Left colon (tissue), 2 donors: ENCODE data around the gene ZNF774. TPM values are rescaled to one million over a fixed set of nuclear protein-coding genes. Genes with fewer than 3 reads are reported as not detected.
"Not testable (repeated sequence)": the region's sequence is repeated elsewhere in the genome, so short reads cannot be mapped to it uniquely, and the experiment has no call there.

Experiments
- ATAC-seq: fragments of 200-7000 bp; cut with Tn5 transposase; one replicate; pipeline ENCODE4 v1.9.1; 2020; ENCODE audit warnings: mild to moderate bottlenecking, moderate library complexity
- DNase-seq, 2 donors: peaks; one replicate each; pipeline ENCODE4 v3.0.0-alpha.2; 2020
- intact Hi-C, 2 donors: fragments of 100-400 bp; cut with DNase I in 1 of 2; cut with micrococcal nuclease in 1 of 2; formaldehyde crosslinking; loops; one replicate each; pipeline versions ENCODE4 v1.11.2 to v1.14.0; 2022; cut with DNase I, micrococcal nuclease
- long read RNA-seq: library from polyadenylated mRNA; unstranded; transcript quantifications from one replicate; pipeline ENCODE4 v2.0.0, GENCODE V29; 2021
- total RNA-seq, 2 donors: library from RNA; stranded (reverse); fragmentation: NEBNext Ultra II Directional; extraction: Animal tissue kit (Norgen Biotek cat#: 25700); gene quantifications; one replicate each; pipeline ENCODE4 v1.2.1, GENCODE V29; 2021
- donor health status: DM: no; HTN: no; CAD: no.
- donor health status: DM: yes; HTN: yes; CAD: no.

Gene ZNF774
- total RNA-seq, result 10 to 100 TPM; 14.7 to 21.2 TPM
- long read RNA-seq, partial matches to known transcripts, result 0 of 6 reads
- long read RNA-seq, other reads (novel, unspliced or antisense), result 4 of 6 reads

DNA sequence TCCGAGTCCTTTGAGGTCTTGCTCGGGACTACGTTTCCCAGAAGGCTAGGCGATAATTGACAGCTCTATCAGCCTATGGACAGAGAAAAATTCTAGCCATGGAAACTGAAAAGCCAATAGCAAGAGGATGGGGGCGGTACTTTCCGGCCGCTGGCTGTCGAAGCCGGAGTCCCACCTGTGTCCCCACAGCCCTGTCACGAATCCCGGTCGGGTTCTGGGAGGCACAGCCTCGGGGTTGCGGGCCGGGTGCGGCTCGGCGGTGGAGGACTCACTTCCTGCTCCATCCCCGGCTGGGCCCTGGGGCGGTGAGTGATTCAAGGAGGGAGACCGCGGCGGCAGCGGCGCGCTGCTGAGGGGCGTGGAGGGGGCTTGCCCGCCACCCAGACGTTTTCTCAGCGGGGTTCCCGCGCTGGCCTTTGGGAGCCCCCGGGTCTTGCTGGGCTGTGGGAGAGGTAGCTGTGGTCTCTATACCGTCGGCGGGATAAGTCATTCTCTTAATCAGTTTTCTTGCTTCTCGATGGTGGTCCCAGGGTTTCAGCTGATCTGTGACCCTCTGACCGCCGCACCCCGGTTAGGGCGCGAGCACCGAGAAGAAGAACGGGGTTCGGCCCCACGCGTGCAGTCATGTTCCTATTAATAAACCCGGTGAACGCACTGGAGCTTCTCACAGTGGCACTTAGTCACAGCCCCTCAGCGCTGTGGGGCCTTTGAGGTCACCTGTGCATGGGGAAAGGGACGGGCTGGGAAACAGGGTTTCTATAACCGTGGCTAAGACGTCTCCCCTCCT, at the start of gene ZNF774:
Gene ZNF774 (plus strand): TSS at position 178 of the 787 bp plus-strand sequence. CDS start 2,377 bp downstream, outside the sequence.
- peak; percentile 97 for ATAC-seq
- DNase-seq, result peak; percentile 95 to 96
- intact Hi-C loops, result no loop called here

DNA sequence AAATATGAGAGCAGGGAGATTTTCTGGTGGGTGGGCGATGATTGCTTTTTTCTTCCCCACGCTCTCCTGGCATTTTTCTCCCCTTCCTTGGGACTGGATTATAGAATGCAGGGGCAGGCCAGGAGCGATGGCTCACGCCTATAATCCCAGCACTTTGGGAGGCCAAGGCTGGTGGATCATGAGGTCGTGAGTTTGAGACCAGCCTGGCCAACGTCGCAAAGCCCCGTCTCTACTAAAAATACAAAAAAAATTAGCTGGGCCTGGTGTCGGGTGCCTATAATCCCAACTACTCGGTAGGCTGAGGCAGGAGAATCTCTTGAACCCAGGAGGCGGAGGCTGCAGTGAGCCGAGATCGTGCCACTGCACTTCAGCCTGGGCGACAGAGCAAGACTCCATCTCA, 46.7 kb upstream of the ZNF774 start:
- DNase-seq, ATAC-seq: not testable (repeated sequence)

DNA sequence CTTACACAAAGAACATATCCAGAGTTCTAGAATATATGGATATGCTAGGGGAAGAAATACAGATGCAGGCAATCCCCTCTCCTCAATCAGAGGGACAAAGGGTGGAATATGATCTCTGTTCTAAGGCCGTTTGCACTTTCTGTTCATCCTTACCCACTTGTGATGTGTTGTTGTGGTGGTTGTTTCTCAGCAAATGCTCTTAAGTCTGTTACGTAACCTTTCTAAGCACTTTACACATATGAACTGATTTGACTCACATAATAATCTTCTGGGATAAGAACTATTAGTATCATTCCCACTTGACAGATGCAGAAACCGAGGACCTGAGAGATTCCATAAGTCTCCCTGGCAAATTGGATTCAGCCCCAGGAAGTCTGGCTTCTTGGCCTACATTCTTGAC, 46.2 kb upstream of the ZNF774 start:
- intact Hi-C loops, result no loop called here
- no peak for ATAC-seq
- no peak for DNase-seq

More for the DNA sequence above, 46.7 kb upstream of the ZNF774 start:
- intact Hi-C loops, result not testable (repeated sequence)

DNA sequence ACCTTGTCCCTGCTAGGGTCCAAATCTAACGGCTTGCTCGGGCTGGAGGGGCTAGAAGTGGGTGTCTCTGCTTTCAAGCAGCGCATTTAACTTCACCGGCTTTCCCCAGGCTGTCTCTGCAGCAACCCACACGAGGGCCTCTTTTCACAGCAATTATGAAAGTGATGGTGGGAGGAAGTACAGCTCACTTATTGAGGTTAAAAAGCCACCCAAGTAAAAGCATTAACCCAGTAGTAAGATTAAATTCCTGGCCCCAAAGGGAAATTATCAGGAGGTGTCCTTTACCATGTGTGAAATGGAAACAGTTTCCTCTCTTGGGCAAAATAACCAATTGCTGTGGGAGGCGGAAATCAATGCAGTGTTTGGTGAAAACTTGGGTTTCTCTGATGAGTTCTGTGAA, 45.5 kb upstream of the ZNF774 start:
- ATAC-seq (no peak), DNase-seq (no peak)
- intact Hi-C loops, result no loop called here

DNA sequence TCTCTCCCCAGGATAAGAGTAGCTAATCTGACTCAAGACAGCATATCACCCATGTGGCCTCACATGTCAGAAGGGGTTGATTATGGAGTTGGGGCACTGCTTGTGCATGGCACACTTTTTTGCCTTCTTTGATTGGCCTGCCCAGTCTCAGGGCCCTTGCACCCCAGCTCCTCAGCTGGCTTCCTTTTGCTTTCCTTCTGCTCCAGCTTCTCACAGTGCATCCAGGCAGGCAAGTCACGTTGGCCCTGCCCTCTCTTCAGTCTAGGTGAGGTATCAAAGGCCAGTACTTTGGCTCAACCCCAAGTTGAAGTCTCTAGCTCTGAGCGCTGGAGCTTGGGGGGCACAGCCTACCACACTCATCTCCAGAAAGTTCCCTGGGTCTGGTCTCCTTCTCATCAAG, 44.4 kb upstream of the ZNF774 start:
- ATAC-seq (no peak), DNase-seq (no peak)
- intact Hi-C loops, result no loop called here

DNA sequence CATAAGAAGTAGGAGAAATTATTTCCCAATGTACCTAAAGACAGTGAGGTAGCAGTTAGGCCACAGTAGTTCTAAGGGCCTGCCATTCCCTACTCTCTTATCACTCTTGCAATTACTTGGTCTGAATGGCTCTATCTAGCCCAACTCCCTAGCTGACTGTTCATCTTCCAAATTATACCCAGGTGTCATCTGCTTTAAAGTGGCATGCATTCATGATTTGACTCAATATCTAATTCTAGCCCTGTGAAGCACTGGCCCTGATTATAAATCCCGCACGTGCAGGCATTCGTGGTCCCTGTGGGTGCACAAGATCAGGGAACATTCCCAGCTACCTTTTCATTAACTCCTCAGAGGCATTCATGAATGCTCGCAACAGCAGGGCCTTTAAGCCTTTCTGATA, 43.1 kb upstream of the ZNF774 start:
- ATAC-seq (no peak), DNase-seq (no peak)
- intact Hi-C loops, result no loop called here

DNA sequence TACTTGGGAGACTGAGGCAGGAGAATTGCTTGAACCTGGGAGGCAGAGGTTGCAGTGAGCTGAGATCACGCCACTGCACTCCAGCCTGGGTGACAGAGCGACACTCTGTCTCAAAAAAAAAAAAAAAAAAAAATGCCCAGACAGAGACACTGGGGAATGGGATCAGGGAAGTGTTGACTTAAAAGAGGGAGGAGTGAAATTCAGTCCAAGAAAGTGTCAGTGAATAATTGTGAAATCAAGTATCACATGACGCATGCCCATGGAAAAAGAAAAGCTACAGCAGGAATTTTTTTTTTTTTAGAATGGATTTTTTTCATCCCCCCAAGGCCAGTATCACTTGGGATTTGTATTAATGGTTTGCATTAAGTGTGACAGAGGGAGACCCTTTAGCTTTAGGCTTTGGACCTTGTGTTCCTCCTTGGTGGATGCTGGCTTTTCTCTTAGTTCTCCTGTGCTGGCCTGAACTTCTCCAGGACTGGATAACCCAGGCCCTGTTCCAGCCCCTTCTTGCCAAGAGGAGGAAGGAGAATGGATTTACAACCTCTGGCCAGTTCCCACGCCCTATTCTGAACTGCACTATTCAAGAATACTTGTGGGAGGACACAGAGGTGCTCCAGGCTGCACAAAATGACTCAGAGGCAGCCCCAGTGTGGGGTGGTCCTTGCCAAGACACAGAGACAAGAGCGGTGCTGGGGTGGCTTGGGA, 36.7 kb upstream of the ZNF774 start:
- intact Hi-C loops, result no loop called here
- peak; percentile 71 to 94 for DNase-seq
- ATAC-seq, result peak; percentile 86

DNA sequence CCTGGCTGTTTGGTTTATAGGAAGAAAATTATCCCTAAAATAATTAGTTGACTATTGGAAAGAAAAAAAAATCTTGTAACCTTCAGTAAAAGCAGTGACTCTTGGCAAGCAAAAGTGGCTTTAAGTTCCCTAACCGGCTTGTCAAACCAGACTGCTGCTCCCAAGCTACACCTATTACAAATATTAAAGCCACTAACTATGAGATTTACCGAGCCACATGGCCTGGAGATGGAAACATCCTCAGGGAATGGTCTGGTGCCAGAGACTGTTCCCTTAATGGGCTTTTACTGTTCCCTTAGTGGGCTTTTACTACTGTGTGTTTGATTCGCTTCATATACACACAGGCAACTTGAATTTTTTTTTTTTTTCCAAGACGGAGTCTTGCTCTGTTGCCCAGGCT, 35.9 kb upstream of the ZNF774 start:
- intact Hi-C loops, result loop anchor here in 1 of 2 donors (2.0 kb wide), 1 partner anchor 167 kb away; no protein-coding TSS in a partner anchor
- ATAC-seq (peak; percentile 29), DNase-seq (no peak)

DNA sequence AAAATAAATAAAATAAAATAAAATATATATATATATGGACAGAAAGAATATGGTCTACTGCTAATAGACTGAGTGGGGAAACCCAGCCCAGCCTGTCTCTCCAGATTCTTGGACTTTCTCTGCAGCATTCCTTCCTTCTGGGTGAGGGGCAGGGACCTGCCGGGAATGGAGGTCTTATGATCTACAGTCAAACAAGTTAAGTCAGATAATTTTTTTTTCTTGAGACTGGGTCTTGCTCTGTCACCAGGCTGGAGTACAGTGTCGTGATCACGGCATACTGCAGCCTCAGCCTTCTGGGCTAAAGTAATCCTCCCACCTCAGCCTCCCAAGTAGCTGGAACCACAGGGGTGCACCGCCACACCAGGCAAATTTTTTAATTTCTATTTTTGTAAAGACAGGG, 33.5 kb upstream of the ZNF774 start:
- intact Hi-C loops, result no loop called here
- DNase-seq (no peak), ATAC-seq (no peak)

DNA sequence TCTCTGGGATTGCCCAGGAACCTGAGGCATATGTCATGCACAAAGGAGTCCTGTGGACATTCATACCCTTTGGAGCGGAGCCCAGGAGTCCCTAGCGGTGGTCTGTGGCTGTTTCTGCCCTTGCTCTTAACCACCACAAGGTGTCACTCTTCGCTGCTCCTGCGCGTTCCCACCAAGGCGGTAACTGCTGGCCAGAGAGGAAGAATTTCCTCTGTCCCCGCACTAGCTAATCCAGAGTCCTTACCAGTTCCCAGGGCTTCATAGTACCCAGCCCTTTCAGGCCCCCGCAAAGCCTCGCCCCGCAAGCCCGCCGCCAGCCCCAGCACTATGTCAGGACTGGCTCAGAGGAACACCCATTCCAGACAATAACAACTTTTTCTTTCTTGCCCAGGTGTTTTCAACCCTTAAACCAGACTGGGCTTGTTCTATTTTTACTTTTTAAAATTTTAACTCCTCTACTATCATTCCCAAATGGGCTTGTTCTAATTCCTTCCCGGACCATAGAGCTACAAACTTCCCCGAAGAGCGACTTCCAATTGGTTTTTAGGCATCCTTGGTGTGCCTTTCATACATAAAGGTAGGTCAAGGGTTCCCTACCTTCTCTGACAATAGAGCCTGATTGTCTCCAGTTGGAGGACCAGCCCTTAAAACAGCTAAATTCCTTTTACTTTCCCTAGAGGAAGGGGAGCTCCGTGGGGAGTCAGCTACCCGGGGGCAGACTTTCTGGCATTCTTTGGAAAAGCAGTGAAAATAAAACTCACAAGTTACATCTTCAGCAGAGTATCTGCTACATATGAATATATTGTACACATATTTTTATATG, 31.8 kb upstream of the ZNF774 start:
- intact Hi-C loops, result no loop called here
- ATAC-seq (peak; percentile 84), DNase-seq (peak; percentile 73 to 77)

DNA sequence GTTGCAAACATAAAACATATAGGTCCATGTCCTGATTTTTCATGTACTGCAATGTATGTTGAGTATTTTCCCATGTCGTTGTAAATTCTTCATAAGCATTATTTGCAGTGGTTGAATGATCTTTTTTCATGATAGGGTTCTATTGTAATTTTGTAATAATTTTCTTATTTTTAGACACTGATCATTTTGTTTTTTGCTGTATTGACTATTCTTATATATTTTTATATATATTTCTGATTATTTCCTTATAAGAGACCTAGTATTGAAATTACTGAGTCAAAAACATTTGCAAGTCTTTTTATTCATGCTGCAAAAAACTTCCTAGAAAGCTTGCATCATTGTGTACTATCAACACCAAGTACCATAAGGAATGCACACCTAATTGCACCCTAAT, 31.2 kb upstream of the ZNF774 start:
- ATAC-seq (no peak), DNase-seq (no peak)
- intact Hi-C loops, result no loop called here

DNA sequence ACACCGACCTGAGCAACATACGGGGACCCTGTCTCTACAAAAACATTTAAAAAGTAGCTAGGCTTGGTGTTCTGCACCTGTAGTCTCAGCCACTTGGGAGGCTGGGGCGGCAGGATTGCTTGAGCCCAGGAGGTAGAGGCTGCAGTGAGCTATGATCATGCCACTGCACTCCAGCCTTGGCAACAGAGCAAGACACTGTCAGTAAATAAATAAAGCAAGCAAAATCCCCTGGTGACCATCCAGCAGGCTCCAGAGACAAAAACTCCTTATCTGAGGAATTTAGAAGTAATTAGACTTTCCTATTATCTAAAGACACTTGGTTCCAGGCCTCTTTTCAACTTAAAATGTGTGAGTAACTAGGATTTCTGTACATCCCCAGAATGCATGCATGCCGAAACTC, 29.5 kb upstream of the ZNF774 start:
- no peak for ATAC-seq
- no peak for DNase-seq
- intact Hi-C loops, result no loop called here

DNA sequence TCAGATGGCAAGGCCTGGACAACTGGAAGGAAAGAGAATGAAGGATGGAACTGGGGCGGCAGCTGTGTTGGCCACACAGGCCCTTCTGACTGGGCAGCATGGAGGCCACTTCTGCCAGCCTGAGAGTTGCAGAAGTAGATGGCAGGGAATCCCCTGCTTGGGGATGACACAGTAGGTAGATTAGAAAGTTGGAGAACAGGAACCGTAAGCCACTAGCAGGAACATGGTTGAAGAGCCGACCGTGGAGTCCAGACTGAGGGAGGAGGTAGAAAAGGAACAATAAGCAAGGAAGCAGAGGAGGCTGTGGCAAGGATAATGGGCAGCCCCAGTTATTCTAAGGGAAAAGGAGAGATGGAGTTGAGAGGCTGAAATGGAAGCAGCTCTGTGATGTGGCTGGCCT, 26.4 kb upstream of the ZNF774 start:
- DNase-seq (no peak), ATAC-seq (no peak)
- intact Hi-C loops, result no loop called here

DNA sequence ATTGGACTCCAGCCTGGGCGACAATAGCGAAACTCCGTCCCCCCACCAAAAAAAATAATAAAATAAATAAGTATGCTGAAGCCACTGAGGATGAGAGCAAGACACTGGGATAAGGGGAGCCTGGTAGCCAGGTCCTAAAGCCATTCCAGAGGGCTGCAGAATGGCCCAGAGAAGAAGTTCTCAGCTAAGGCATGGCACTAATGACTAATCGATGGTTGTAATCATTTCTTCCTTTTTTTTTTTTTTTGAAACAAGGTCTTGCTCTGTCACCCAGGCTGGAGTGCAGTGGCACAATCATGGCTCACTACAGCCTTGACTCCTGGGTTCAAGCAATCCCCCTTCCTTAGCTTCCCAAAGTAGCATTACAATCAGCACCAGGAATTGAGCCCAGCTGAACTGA, 25.6 kb upstream of the ZNF774 start:
- intact Hi-C loops, result no loop called here
- DNase-seq (no peak), ATAC-seq (no peak)

DNA sequence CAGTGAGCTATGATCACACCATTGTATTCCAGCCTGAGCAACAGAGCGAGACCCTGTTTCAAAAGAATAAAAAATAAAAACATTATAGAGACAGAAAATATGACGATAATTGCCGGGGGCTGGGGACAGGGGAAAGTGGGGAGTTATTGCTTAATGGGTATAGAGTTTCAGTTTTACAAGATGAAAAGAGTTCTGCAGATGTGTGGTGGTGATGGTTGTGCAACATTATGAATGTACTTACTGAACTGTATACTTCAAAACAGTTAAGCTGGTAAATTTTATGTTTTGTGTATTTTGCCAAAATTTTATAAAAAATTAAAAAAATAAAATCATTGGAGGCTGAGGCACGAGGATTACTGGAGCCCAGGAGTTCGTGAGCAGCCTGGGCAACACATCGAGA, 24.8 kb upstream of the ZNF774 start:
- DNase-seq, result no peak
- ATAC-seq, result no peak
- intact Hi-C loops, result no loop called here

DNA sequence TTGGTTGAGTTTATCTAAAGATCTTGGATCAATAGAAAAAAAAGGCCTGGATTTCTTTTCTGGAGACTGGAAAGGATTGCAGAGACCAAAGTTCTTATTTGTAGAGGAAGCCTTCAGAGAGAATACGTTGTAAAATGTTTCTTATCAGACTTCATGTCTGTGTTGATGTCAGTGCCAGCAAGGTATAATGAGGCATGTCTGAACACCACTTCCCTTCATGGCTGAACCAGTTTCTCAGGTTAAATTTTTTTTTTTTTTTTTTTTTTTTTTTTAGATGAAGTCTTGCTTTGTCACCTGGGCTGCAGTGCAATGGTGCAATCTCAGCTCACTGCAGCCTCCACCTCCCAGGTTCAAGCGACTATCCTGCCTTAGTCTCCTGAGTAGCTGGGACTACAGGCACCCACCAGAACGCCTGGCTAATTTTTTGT, 17.8 kb upstream of the ZNF774 start:
- intact Hi-C loops, result no loop called here
- peak; percentile 31 to 56 for DNase-seq
- peak; percentile 96 for ATAC-seq

DNA sequence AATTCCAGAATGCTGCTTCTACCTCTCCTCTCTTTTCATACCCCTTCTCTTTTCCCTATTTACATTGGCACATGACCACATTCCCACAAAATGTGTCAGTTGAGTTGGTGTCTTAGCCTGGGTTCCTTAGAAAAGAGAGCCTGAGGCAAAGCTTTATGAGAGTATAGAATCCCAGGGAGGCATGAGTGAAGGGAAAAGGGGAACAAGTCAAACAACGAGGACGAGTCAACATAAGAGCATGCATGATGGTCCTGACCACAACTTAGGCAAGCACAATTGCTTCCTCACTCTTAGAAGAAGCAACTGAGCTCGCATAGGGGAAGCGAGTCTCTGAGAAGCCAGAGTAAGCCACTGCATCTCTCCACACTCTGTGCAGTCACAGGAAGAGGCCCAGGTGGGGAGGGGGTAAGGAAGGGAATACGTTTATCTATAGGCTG, 15.4 kb upstream of the ZNF774 start:
- intact Hi-C loops, result no loop called here
- ATAC-seq (no peak), DNase-seq (no peak)

DNA sequence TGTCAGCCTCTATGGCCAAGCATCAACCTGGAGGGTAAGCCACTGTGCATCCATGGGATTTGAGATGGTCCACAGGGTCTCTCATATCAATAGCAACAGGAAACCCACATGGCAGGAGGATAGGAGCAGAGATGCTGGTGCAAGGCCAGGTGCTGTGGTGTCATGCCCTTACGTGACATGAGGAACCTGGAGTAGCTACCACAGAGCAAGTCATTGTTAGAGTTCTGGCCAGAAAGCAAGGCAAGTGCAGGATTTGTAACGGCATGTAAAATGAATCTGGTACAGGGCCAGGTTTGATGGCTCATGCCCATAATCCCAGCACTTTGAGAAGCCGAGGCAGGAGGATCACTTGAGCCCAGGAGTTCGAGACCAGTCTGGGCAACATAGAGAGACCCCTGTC, 14.8 kb upstream of the ZNF774 start:
- DNase-seq (no peak), ATAC-seq (no peak)
- intact Hi-C loops, result no loop called here

DNA sequence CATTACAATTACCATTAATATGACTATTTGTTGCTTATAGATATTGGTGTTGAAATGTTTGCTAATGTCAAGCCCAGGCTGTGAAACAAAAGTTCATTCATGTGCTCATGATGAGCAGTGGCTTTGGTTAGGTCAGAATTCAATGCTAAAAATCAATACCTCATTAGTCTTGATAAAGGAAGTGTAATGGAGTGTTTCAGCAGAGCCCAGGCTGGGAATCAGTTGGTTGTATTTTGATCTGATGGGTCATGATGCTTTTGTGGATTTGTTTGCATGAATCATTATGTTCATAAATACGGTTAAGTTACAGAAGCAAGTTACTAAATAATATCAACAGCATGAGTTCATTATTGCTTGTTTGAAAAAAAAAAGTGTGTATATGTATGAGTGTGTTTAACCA, 13.6 kb upstream of the ZNF774 start:
- ATAC-seq, result no peak
- intact Hi-C loops, result no loop called here
- DNase-seq, result no peak
